Caco-2 (cell line): Measurements from ENCODE around the gene FAM3D. TPM values are rescaled to one million over a fixed set of nuclear protein-coding genes. Genes with fewer than 3 reads are reported as not detected.

ENCODE experiments used
- BruUV-seq: library from RNA; stranded (reverse); fragments of 400-500 nt; replicated peaks from 2 replicates; lab custom pipeline; 2021; lab: Mats Ljungman, UMichigan
- CTCF ChIA-PET: fragments of 300-600 bp; sonication (Branson Sonifier 250); formaldehyde crosslinking; loops from one replicate; lab custom pipeline; 2022; ENCODE audit warnings: antibody characterized with exemption; lab: Charles Lee
- POLR2A ChIA-PET: fragments of 300-600 bp; sonication (Branson Sonifier 250); formaldehyde crosslinking; loops from one replicate; lab custom pipeline; 2022; ENCODE audit warnings: antibody characterized with exemption; lab: Charles Lee
- DNase-seq, 2 experiments: peaks; one replicate each; pipeline versions ENCODE4 v3.0.0 to v3.0.0-alpha.2; 2020 to 2022
- H3K27me3 ChIP-seq: replicated peaks from 2 replicates; pipeline ENCODE4 v1.6.0; 2011; ENCODE audit warnings: low read length; ENCODE audit not compliant: control insufficient read depth, insufficient read depth
- H3K36me3 ChIP-seq: 2 replicates; pipeline ENCODE4 v1.5.1; 2011; ENCODE audit warnings: low read length; ENCODE audit not compliant: control insufficient read depth, insufficient read depth
- H3K4me1 ChIP-seq: fragments of 250-450 bp; sonication (Bioruptor Pico); 2 replicates; pipeline ENCODE4 v1.5.1; 2020; ENCODE audit warnings: mild to moderate bottlenecking
- H3K4me3 ChIP-seq: 2 replicates; pipeline ENCODE4 v1.5.1; 2011; ENCODE audit warnings: low read depth, mild to moderate bottlenecking, control low read depth, low read length
- H3K9me3 ChIP-seq: fragments of 250-450 bp; sonication (Bioruptor Pico); 2 replicates; pipeline ENCODE4 v1.5.1; 2020; ENCODE audit warnings: mild to moderate bottlenecking, moderate library complexity
- H3K27ac Mint-ChIP-seq: one replicate; pipeline ENCODE4 v1.8.0; 2022; ENCODE audit warnings: mixed read lengths; ENCODE audit not compliant: unreplicated experiment
- H3K27me3 Mint-ChIP-seq: one replicate; pipeline ENCODE4 v1.8.0; 2022; ENCODE audit warnings: mixed read lengths; ENCODE audit not compliant: insufficient read depth, unreplicated experiment
- H3K36me3 Mint-ChIP-seq: one replicate; pipeline ENCODE4 v1.8.0; 2022; ENCODE audit warnings: mild to moderate bottlenecking, mixed read lengths; ENCODE audit not compliant: insufficient read depth, unreplicated experiment
- H3K4me1 Mint-ChIP-seq: one replicate; pipeline ENCODE4 v1.8.0; 2022; ENCODE audit warnings: low read depth, mixed read lengths; ENCODE audit not compliant: unreplicated experiment
- H3K4me3 Mint-ChIP-seq: one replicate; pipeline ENCODE4 v1.8.0; 2022; ENCODE audit warnings: mild to moderate bottlenecking, moderate library complexity, mixed read lengths; ENCODE audit not compliant: unreplicated experiment
- H3K9me3 Mint-ChIP-seq: one replicate; pipeline ENCODE4 v1.8.0; 2022; ENCODE audit warnings: mixed read lengths; ENCODE audit not compliant: unreplicated experiment
- CTCF ChIP-seq, 2 experiments: fragments of 200-600 bp in 1 of 2; IDR thresholded peaks; 1 replicate in 1 of 2; 2 replicates in 1 of 2; pipeline versions ENCODE4 v1.5.1 to v1.8.0; 2011 to 2022; ENCODE audit warnings: antibody characterized with exemption in 1 of 2, control low read depth in 1 of 2, inconsistent platforms in 1 of 2, low read depth in 1 of 2, low read length in 1 of 2, mild to moderate bottlenecking in 1 of 2, moderate library complexity in 1 of 2; ENCODE audit not compliant: insufficient read depth in 1 of 2, severe bottlenecking in 1 of 2, unreplicated experiment in 1 of 2
- intact Hi-C: fragments of 100-400 bp; cut with micrococcal nuclease; formaldehyde crosslinking; loops from one replicate; pipeline ENCODE4 v1.10.0; 2022; ENCODE audit not compliant: unreplicated experiment
- total RNA-seq: library from RNA; stranded (reverse); gene quantifications from 2 replicates; pipeline ENCODE4 v1.2.3, GENCODE V29; 2022

FAM3D gene
- total RNA-seq, 1 experiment from 2014 or later: not detected

- H3K27me3 Mint-ChIP-seq: no peaks in the 10 kb centered on the region
- no peak overlapping the region for H3K4me3 Mint-ChIP-seq
- Histone ChIP-seq H3K9me3 (no peaks in the 10 kb centered on the region), H3K36me3 (no peaks in the 10 kb centered on the region), H3K4me3 (no peak overlapping the region), H3K4me1 (no peaks in the 10 kb centered on the region), H3K27me3 (no peaks in the 10 kb centered on the region)
- BruUV-seq: no TSS peak
- H3K4me1 Mint-ChIP-seq: no peaks in the 10 kb centered on the region
- H3K27ac Mint-ChIP-seq: no peak overlapping the region
- no peaks in the 10 kb centered on the region for H3K9me3 Mint-ChIP-seq
- H3K36me3 Mint-ChIP-seq: no peaks in the 10 kb centered on the region
- intact Hi-C loops: no loop called here
- DNase-seq: no peak
- ChIA-PET POLR2A (no interaction called here), CTCF (interaction anchor here (0.7 kb wide), 1 partner anchor 541 kb away, joined by 3 read pairs; no protein-coding TSS in a partner anchor)
- TF ChIP-seq CTCF (IDR thresholded peaks at IDR 0.05; ENCODE audit: insufficient read depth in 1 of 2, low read depth in 1 of 2, low read length in 1 of 2, severe bottlenecking in 1 of 2, unreplicated experiment in 1 of 2): no peak
Measured at GRCh38 chr3:58708116-58708791, 41.7 kb upstream of the FAM3D start.

GRCh38 chr3:58707390-58707930 lies 40.9 kb upstream of the FAM3D start:
- H3K27me3 ChIP-seq: no peaks in the 10 kb centered on the region
- no TSS peak for BruUV-seq
- no peak for TF ChIP-seq CTCF (IDR thresholded peaks at IDR 0.05; ENCODE audit: insufficient read depth in 1 of 2, low read depth in 1 of 2, low read length in 1 of 2, severe bottlenecking in 1 of 2, unreplicated experiment in 1 of 2)

GRCh38 chr3:58706395-58707167 lies 40.0 kb upstream of the FAM3D start:
- Mint-ChIP-seq H3K9me3 (no peaks in the 10 kb centered on the region), H3K36me3 (no peaks in the 10 kb centered on the region), H3K4me1 (no peaks in the 10 kb centered on the region), H3K27me3 (no peaks in the 10 kb centered on the region), H3K4me3 (no peak overlapping the region), H3K27ac (no peak overlapping the region)
- intact Hi-C loops: no loop called here
- BruUV-seq: no TSS peak
- no peaks in the 10 kb centered on the region for H3K9me3 ChIP-seq
- H3K4me3 ChIP-seq: no peak overlapping the region
- no peak for TF ChIP-seq CTCF (IDR thresholded peaks at IDR 0.05; ENCODE audit: insufficient read depth in 1 of 2, low read depth in 1 of 2, low read length in 1 of 2, severe bottlenecking in 1 of 2, unreplicated experiment in 1 of 2)
- ChIA-PET POLR2A (no interaction called here), CTCF (no interaction called here)
- no peaks in the 10 kb centered on the region for H3K27me3 ChIP-seq
- no peak for DNase-seq
- H3K4me1 ChIP-seq: no peaks in the 10 kb centered on the region
- H3K36me3 ChIP-seq: no peaks in the 10 kb centered on the region

More at GRCh38 chr3:58707390-58707930, 40.9 kb upstream of the FAM3D start:
- no peaks in the 10 kb centered on the region for H3K9me3 Mint-ChIP-seq
- no peaks in the 10 kb centered on the region for H3K9me3 ChIP-seq
- CTCF ChIA-PET: interaction anchor here (0.7 kb wide), 1 partner anchor 540 kb away, joined by 3 read pairs; no protein-coding TSS in a partner anchor
- H3K4me1 ChIP-seq: no peaks in the 10 kb centered on the region
- H3K36me3 Mint-ChIP-seq: no peaks in the 10 kb centered on the region
- H3K27ac Mint-ChIP-seq: no peak overlapping the region
- H3K36me3 ChIP-seq: no peaks in the 10 kb centered on the region
- H3K4me1 Mint-ChIP-seq: no peaks in the 10 kb centered on the region
- POLR2A ChIA-PET: no interaction called here
- H3K27me3 Mint-ChIP-seq: no peaks in the 10 kb centered on the region
- intact Hi-C loops: no loop called here
- no peak overlapping the region for H3K4me3 Mint-ChIP-seq
- no peak overlapping the region for H3K4me3 ChIP-seq
- no peak for DNase-seq
